Measurements from ENCODE around the gene PIGU.

The PIGU gene

GRCh38 chr20:34575756-34576155, 101.1 kb downstream of the PIGU start:
- DNase-seq = no peak

- no peak for DNase-seq
These were observed 101.6 kb downstream of the PIGU start for GRCh38 chr20:34575271-34575670.

DNA sequence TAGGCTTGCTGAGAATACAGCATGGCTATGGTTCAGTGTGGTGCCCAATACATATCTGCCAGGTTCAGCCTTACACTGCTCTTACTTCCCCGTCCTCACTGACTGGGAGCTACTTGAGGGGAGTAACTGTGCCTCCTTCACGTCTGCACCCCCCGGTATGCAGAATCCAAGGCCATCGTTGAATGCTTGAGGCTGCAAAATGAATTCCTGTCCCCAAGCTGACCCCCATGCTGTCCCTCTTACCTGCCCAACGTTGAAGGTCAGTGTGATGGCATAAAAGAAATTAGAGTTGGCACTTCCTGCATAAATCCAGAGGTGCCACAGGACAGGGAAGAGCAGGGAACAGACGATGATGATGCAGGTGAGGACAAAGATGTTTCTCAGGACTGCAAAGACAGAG, 102.0 kb downstream of the PIGU start:
- no peak for DNase-seq

DNA sequence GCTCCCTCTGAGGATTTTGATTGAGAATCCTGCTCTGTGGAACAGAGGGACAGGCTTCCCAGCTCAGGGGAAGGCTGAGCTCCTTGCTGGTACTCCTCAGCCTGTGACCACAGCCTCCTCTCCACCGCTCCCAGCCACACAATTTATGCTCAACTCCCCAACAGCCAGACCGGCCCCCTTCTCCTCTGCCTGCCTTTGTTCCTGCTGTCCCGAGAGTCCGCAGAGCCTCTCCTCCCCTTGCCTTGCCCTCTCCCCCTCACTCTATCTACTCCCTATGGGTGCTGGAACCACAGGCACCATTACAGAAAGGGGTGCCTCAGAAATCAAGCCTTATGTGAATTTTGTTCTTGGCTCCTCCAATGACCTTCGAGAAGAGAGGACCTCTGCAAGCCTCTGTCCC, 102.5 kb downstream of the PIGU start:
- DNase-seq = no peak

- DNase-seq = no peak
These were observed 103.2 kb downstream of the PIGU start for GRCh38 chr20:34573541-34574300.

- no peak for DNase-seq
These were observed 105.1 kb downstream of the PIGU start for GRCh38 chr20:34571753-34572152.

DNA sequence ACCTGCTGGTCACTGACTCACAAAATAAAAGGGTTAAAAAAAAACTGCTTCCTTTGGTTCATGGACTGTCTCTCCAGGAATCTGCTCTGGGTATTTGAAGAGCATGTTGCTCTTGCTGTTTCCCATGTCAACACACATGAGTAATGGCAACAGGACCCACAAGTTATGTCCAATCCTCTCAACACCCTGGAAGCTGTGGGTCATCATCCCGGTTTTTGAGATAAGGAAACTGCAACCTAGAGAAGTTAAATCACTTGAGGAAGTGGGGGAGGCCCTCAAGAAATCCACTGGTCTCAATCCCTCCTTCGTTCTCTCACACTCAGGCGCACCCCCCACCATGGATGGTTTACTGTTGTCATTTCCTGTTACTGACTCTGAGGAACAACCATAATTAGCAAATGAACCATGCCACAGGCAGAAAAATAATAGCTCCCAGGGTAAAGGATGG, 106.0 kb downstream of the PIGU start:
- no peak for DNase-seq

- no peak for DNase-seq
These were observed 107.3 kb downstream of the PIGU start for GRCh38 chr20:34569598-34569997.

- no peak for DNase-seq
These were observed 108.7 kb downstream of the PIGU start for GRCh38 chr20:34567892-34568865.

- no peak for DNase-seq
These were observed 109.7 kb downstream of the PIGU start for GRCh38 chr20:34566978-34567891.

- DNase-seq = no peak
These were observed 112.1 kb downstream of the PIGU start for GRCh38 chr20:34564833-34565232.

GRCh38 chr20:34562641-34563040, 114.3 kb downstream of the PIGU start:
- DNase-seq = no peak

GRCh38 chr20:34561661-34562060, 115.2 kb downstream of the PIGU start:
- no peak for DNase-seq

GRCh38 chr20:34560614-34561013, 116.3 kb downstream of the PIGU start:
- DNase-seq = no peak

DNA sequence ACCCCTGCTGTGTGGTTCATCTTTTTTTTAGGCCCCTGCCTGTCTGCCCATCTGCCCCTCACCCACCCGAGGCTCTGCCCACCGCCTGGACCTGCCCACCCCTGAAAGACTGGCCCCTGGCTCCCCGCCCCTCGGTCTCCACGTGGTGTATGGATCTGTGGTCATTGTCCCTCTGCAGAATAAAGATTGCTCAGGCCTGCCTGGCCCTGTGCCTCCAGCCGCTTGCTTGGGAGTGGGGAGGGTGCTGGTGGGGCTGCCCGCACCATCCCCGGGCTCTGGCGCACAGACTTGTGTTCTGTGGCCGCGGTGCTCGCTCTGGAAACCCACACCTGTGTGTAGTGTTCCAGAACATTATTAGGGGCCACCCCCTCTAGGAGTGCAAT, 116.8 kb downstream of the PIGU start:
- no peak for DNase-seq

GRCh38 chr20:34559311-34560140, 117.4 kb downstream of the PIGU start:
- no peak for DNase-seq

DNA sequence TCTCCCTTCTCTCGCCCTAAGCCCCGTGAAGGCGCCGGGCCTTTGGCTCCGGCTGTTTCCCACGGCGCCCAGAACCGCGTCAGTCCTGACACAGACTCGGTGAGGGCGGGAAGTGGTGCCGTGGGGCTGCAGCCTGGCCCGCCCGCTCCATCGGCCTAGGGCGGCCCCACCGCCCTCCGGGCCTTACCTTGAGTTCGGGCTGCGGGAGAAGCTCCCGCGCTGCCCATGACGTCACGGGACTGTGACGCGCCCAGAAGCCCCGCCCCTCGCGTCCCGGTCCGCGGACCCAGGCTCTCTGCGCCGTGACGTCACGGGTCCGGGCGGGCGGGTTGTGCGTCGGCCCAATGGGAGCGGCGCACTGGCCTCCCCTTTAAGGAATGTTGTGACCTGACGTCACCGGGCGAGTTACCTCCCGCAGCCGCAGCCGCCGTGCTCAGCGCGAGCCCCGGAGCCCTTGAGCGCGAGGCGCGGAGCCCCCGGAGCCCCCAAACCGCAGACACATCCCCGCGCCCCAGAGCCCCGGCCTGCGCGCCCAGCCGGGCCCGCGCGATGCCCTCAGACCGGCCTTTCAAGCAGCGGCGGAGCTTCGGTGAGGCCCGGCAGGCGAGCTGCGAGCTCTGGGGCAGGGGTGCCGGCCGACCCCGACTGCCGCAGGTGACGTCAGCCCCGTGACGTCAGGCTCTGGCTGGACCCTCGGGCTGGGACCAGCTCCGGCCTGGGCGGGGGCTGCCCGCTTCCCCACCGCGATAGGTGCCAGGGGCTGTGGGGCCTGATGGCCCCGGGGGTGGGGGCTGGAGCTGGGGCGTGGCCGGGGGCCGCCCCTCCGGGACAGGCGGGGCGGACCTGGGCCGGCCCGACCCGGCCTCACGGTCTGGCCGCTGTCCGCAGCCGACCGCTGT, 118.3 kb downstream of the PIGU start, which contains the start of gene MAP1LC3A:
TSS of gene MAP1LC3A (plus strand) at position 399 of the 899 bp plus-strand sequence. CDS start at position 550, 151 bp downstream.
- DNase-seq = peak; percentile 20

DNA sequence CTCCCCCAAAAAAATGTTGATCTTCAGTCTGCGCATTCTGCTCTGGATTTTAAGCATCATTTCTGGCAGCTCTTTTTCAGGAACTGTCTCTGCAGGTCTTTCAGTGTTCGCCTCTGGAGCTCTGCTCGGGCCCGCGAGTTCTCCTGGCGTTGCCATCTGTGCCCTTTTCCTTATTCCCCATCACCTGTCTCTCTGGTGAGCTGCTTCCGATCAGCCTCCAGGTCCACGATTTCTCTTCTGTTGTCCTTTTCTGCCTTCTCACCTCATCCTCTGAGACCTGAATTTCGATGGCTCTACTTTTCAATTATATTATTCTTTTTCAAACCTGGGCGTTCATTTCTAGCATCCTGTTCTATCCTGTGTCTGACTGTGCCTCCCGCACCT, 119.0 kb downstream of the PIGU start:
- DNase-seq = no peak

DNA sequence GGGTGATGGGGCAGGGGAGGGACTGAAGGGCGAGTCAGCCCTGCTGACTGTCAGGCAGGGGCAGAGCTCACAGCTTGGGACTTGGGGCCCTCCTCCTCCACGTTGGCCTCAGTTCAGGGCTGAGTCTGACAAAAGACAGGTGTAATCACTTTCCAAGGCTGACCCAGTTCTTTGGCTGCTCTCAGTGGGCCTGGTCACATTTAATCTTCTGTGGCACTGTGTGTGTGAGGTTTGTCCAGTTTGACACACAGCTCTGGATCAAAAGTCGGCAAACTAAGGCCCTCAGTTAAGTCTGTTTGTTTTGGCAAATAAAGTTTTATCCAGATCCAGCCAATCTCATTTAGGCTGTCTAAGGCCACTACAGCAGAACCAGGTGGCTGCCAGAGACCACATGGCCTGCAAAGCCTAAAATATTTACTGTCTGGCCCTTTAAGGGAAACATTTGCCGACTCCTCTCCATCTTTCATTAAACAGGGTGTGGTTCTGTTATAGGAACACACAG, 123.5 kb downstream of the PIGU start:
- DNase-seq = no peak

DNA sequence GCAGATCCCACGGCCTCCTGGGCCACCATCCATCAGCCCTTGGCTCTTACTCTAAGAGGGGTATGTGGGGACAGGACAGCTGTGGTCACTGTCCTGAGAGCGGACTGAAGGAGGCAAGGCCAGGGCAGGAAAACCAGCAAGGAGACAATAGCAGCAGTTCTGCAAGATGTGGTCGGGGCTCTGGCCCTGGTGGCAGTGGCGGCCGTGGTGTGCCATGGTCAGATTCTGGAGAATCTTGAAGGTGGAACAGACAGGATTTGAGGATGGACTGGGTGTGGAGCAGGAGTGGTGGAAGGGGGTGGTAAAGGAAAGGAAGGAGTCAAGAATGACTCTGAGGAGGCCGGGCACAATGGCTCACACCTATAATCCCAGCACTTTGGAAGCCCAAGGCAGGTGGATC, 124.3 kb downstream of the PIGU start:
- DNase-seq = no peak

DNA sequence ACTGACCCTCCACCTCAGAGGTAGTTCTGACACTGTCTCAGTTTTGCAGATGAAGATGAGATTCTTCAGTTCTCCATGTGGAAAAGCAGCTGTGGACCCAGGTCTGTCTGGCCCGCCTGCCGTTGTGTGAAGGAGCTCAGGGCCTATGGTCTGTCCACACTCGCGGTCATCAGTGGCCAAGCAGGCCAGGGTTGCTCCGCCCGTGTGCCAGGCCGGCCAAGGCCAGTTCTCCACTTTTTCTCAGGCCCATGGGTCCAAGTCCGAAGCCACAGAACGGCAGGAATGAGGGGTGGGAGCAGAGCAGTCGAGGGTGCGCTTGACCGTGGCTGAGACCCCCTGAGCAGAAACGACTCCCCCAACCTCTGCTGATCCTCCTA, 127.0 kb downstream of the PIGU start:
- DNase-seq = no peak
